NCI-H1105 treated with DMSO at 0.1 percent for 48 hours (cell line): Measurements from ENCODE around the gene CETN1.

Experiments used
- DNase-seq: peaks from one replicate; lab custom pipeline; 2025; lab: John Stamatoyannopoulos, UW

The CETN1 gene

GRCh38 chr18:623761-624620 is 43.8 kb downstream of the CETN1 start:
- peak; percentile 13 for DNase-seq

GRCh38 chr18:627231-627630 is 47.1 kb downstream of the CETN1 start:
- no peak for DNase-seq

- DNase-seq, result no peak
Observed at GRCh38 chr18:629269-630150, 49.3 kb downstream of the CETN1 start.

- no peak for DNase-seq
Observed at GRCh38 chr18:631560-631959, 51.4 kb downstream of the CETN1 start.
